GM18508 (cell line): ENCODE measurements around the gene KLF9.
A peak's percentile ranks its signal among the peaks of the same experiment; 100 is the strongest.

Experiments used
- ATAC-seq: cut with Tn5 transposase; IDR thresholded peaks from one replicate; pipeline ENCODE4 v1.9.1; 2021; ENCODE audit warnings: moderate number of reproducible peaks; ENCODE audit not compliant: insufficient read depth, unreplicated experiment

Gene KLF9

GRCh38 chr9:70413799-70414775 lies at the start of gene KLF9:
Gene KLF9, minus strand, starts transcription at chr9:70414657. Its CDS starts 1,294 bp downstream, at chr9:70413363.
- ATAC-seq, result peak; percentile 49

GRCh38 chr9:70463877-70464276 lies 49.4 kb upstream of the KLF9 start:
- ATAC-seq, result no peak

GRCh38 chr9:70462300-70462699 lies 47.8 kb upstream of the KLF9 start:
- no peak for ATAC-seq

GRCh38 chr9:70457235-70457634 lies 42.8 kb upstream of the KLF9 start:
- no peak for ATAC-seq

GRCh38 chr9:70455993-70456704 lies 41.7 kb upstream of the KLF9 start:
- ATAC-seq, result no peak

- no peak for ATAC-seq
Measured at GRCh38 chr9:70452365-70452764, 37.9 kb upstream of the KLF9 start.

- no peak for ATAC-seq
Measured at GRCh38 chr9:70451765-70452164, 37.3 kb upstream of the KLF9 start.

- ATAC-seq, result no peak
Measured at GRCh38 chr9:70450738-70451137, 36.3 kb upstream of the KLF9 start.

GRCh38 chr9:70449461-70449860 lies 35.0 kb upstream of the KLF9 start:
- ATAC-seq, result no peak

- no peak for ATAC-seq
Measured at GRCh38 chr9:70448919-70449318, 34.5 kb upstream of the KLF9 start.

GRCh38 chr9:70444904-70445303 lies 30.4 kb upstream of the KLF9 start:
- ATAC-seq, result no peak

- no peak for ATAC-seq
Measured at GRCh38 chr9:70442328-70442848, 27.9 kb upstream of the KLF9 start.

GRCh38 chr9:70441622-70442021 lies 27.2 kb upstream of the KLF9 start:
- ATAC-seq, result no peak

GRCh38 chr9:70439991-70440706 lies 25.7 kb upstream of the KLF9 start:
- ATAC-seq, result no peak

GRCh38 chr9:70438341-70438928 lies 24.0 kb upstream of the KLF9 start:
- no peak for ATAC-seq

GRCh38 chr9:70435948-70436347 lies 21.5 kb upstream of the KLF9 start:
- ATAC-seq, result no peak

GRCh38 chr9:70429899-70430298 lies 15.4 kb upstream of the KLF9 start:
- no peak for ATAC-seq

GRCh38 chr9:70428781-70429180 lies 14.3 kb upstream of the KLF9 start:
- ATAC-seq, result no peak

GRCh38 chr9:70427161-70427945 lies 12.9 kb upstream of the KLF9 start:
- ATAC-seq, result no peak
